ENCODE measurements around the gene DRICH1. TPM values are rescaled to one million over a fixed set of nuclear protein-coding genes. Genes with fewer than 3 reads are reported as not detected.
"Not testable (repeated sequence)": the region's sequence is repeated elsewhere in the genome, so short reads cannot be mapped to it uniquely, and the experiment has no call there.

DRICH1 gene, protein sequence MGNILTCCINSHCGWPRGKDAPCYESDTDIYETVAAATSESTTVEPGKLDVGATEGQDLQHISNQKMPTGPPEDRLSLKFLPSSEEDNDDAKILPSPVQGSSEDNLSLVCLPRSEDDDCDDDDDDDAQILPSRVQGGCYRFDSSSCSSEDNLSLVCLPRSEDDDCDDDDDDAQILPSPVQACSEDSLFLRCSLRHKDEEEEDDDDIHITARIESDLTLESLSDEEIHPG
- 0.04 TPM for polyA plus RNA-seq (2013, experiment 1 of 2)
- 0.04 TPM for polyA plus RNA-seq (2013, experiment 2 of 2)

DNA sequence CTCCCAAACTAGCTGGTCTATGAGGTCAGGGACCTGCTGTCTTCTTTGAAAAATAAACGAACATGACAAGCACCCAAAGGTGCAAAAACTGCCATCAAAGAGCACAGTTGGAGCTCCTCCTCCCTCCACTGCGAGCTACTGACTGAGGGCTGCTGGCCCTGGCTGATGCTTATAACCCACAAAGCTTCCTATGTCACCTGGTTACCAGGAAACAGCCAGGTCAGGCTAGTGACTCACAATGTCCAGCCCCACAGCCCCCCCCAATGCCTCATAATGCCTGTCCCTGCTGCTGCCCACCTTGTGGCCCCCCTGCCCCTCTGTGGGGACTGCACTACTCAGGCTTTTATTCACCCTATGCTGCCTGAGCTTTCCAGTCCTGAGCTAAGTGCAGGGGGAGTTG lies at the start of gene DRICH1:
TSS of gene DRICH1 (minus strand) at position 144 of the 400 bp plus-strand sequence. CDS start 298 bp downstream, outside the sequence.
- Histone ChIP-seq H3K4me1 (ENCODE audit: control insufficient read depth, low read depth, low read length) (no peaks in the 10 kb centered on the region), H3K4me2 (ENCODE audit: low read length) (no peak within 1 kb of the TSS), H2BK15ac (replicated peaks; ENCODE audit: low read depth) (no peak within 1 kb of the TSS), H2BK5ac (ENCODE audit: low read length) (no peak within 1 kb of the TSS), H4K5ac (ENCODE audit: low read length) (no peak within 1 kb of the TSS), H3K9ac (ENCODE audit: low read length) (no peak within 1 kb of the TSS), H2AK5ac (ENCODE audit: low read length) (no peak within 1 kb of the TSS), H3K18ac (ENCODE audit: low read length) (no peak within 1 kb of the TSS), H3K27ac (ENCODE audit: low read depth, low read length) (no peak within 1 kb of the TSS), H3K79me1 (ENCODE audit: low read length) (no peaks in the 10 kb centered on the region), H3K36me3 (ENCODE audit: control insufficient read depth, insufficient read depth, low read length) (no peaks in the 10 kb centered on the region), H2BK120ac (ENCODE audit: low read depth, low read length) (no peak within 1 kb of the TSS), H3K56ac (ENCODE audit: low read length) (no peak within 1 kb of the TSS), H3K79me2 (ENCODE audit: control insufficient read depth, insufficient read depth, low read length) (no peaks in the 10 kb centered on the region), H3K4ac (ENCODE audit: low read depth, low read length) (no peak within 1 kb of the TSS), H3K23ac (ENCODE audit: low read length) (no peak within 1 kb of the TSS), H3K27me3 (ENCODE audit: insufficient read depth, low read length, poor library complexity) (no peaks in the 10 kb centered on the region), H3K4me3 (ENCODE audit: low read length) (no peak within 1 kb of the TSS), H4K8ac (ENCODE audit: low read depth, low read length) (no peak within 1 kb of the TSS)
- DNase-seq = no peak
- no CpG with 5 or more reads among the region's 2 CpGs for WGBS (ENCODE audit: extremely low coverage, insufficient coverage, low lambda C conversion rate)

DNA sequence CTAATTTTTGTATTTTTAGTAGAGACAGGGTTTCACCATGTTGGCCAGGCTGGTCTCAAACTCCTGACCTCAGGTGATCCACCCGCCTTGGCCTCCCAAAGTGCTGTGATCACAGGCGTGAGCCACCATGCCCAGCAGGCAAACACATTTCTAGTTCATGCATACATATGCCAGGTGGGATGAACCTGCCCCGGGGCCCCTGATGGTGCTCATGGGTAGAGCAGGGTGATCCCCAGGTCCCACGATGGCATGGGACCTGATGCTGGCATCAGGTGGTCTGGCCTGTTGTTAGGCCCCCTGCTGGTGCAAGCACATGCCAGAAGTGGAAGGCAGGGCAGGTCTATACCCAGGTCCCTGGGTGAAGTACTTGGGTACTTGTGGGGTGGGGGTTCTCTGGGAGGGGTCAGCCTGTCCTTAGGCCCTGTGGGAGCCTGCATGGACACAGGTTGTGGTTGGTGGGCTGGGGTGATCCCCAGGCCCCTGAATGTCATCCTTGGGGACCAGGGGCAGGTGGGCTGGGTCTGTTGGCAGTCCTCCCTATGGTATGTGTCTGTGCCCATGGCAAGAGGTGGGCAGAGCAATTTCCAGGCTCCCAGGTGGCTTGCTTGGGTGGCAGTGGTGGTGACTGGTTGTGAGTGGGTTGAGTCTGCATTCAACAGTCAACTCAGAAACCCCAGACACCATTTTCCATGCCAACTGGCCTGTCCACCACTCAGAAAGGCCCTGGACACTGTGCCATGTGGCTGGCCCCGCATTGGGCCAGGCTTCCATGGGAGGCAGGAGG lies 49.1 kb upstream of the DRICH1 start:
- Histone ChIP-seq H2AK5ac (ENCODE audit: low read length) (no peak overlapping the region), H3K27ac (ENCODE audit: low read depth, low read length) (no peak overlapping the region), H3K4ac (ENCODE audit: low read depth, low read length) (no peak overlapping the region), H3K9ac (ENCODE audit: low read length) (no peak overlapping the region), H4K5ac (ENCODE audit: low read length) (no peak overlapping the region), H3K56ac (ENCODE audit: low read length) (no peak overlapping the region), H3K27me3 (ENCODE audit: insufficient read depth, low read length, poor library complexity) (no peaks in the 10 kb centered on the region), H2BK5ac (ENCODE audit: low read length) (no peak overlapping the region), H4K8ac (ENCODE audit: low read depth, low read length) (no peak overlapping the region), H3K4me2 (ENCODE audit: low read length) (no peak overlapping the region), H3K4me3 (ENCODE audit: low read length) (no peak overlapping the region), H3K18ac (ENCODE audit: low read length) (no peak overlapping the region), H3K23ac (ENCODE audit: low read length) (no peak overlapping the region), H2BK15ac (replicated peaks; ENCODE audit: low read depth) (no peak overlapping the region), H2BK120ac (ENCODE audit: low read depth, low read length) (no peak overlapping the region), H3K36me3 (ENCODE audit: control insufficient read depth, insufficient read depth, low read length) (no peaks in the 10 kb centered on the region), H3K79me1 (ENCODE audit: low read length) (no peaks in the 10 kb centered on the region), H3K79me2 (ENCODE audit: control insufficient read depth, insufficient read depth, low read length) (no peaks in the 10 kb centered on the region), H3K4me1 (ENCODE audit: control insufficient read depth, low read depth, low read length) (no peaks in the 10 kb centered on the region)
- no peak for DNase-seq
- WGBS (ENCODE audit: extremely low coverage, insufficient coverage, low lambda C conversion rate) = no CpG with 5 or more reads among the region's 5 CpGs

DNA sequence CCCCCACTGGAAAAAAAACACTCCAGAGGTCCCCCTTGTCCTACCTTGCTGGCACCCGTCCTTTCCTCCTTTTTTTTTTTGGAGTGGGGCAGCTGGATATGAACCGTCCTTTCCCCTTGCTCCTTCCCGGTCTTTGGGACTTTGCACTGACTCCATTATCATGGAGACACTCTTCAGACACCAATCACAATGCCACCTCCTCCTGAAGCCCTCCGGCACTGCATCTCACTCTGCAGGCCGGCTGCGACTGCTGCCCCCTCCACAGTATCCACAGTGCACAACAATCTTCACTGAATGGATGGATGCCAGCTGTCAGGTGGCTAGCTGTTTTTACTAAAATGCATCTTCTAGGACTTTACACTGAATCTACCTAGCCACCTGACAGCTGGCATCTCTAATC lies 46.0 kb upstream of the DRICH1 start:
- Histone ChIP-seq H3K4ac (ENCODE audit: low read depth, low read length) (no peak overlapping the region), H3K79me1 (ENCODE audit: low read length) (no peaks in the 10 kb centered on the region), H3K27me3 (ENCODE audit: insufficient read depth, low read length, poor library complexity) (no peaks in the 10 kb centered on the region), H3K4me2 (ENCODE audit: low read length) (no peak overlapping the region), H2BK120ac (ENCODE audit: low read depth, low read length) (no peak overlapping the region), H3K79me2 (ENCODE audit: control insufficient read depth, insufficient read depth, low read length) (no peaks in the 10 kb centered on the region), H4K8ac (ENCODE audit: low read depth, low read length) (no peak overlapping the region), H3K36me3 (ENCODE audit: control insufficient read depth, insufficient read depth, low read length) (no peaks in the 10 kb centered on the region), H2BK15ac (replicated peaks; ENCODE audit: low read depth) (no peak overlapping the region), H3K27ac (ENCODE audit: low read depth, low read length) (no peak overlapping the region), H3K23ac (ENCODE audit: low read length) (no peak overlapping the region), H2AK5ac (ENCODE audit: low read length) (no peak overlapping the region), H4K5ac (ENCODE audit: low read length) (no peak overlapping the region), H3K18ac (ENCODE audit: low read length) (no peak overlapping the region), H2BK5ac (ENCODE audit: low read length) (no peak overlapping the region), H3K4me3 (ENCODE audit: low read length) (no peak overlapping the region), H3K56ac (ENCODE audit: low read length) (no peak overlapping the region), H3K4me1 (ENCODE audit: control insufficient read depth, low read depth, low read length) (no peaks in the 10 kb centered on the region), H3K9ac (ENCODE audit: low read length) (no peak overlapping the region)
- no CpG with 5 or more reads among the region's 6 CpGs for WGBS (ENCODE audit: extremely low coverage, insufficient coverage, low lambda C conversion rate)
- no peak for DNase-seq

DNA sequence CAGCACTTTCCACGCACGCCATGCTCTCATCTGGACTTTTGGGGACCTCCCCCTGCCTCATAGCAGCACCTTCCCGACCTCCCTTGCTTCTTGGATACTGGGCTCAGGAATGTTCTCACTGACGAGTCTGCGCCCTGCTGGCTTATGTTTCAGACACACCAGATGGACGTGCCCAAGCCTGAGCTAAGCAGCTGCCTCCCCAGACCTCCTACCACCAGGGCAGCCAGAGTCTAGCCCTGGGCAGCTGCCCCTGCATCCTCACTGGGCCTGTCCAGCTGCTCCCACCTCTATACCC lies 45.5 kb upstream of the DRICH1 start:
- no peak overlapping the region for H4K5ac ChIP-seq (ENCODE audit: low read length)
- no peak overlapping the region for H3K9ac ChIP-seq (ENCODE audit: low read length)
- H3K4me1 ChIP-seq (ENCODE audit: control insufficient read depth, low read depth, low read length) = no peaks in the 10 kb centered on the region
- H3K23ac ChIP-seq (ENCODE audit: low read length) = no peak overlapping the region
- H2BK5ac ChIP-seq (ENCODE audit: low read length) = no peak overlapping the region
- H3K27ac ChIP-seq (ENCODE audit: low read depth, low read length) = no peak overlapping the region
- H3K79me2 ChIP-seq (ENCODE audit: control insufficient read depth, insufficient read depth, low read length) = no peaks in the 10 kb centered on the region
- no peak overlapping the region for H3K56ac ChIP-seq (ENCODE audit: low read length)
- no peaks in the 10 kb centered on the region for H3K36me3 ChIP-seq (ENCODE audit: control insufficient read depth, insufficient read depth, low read length)
- no peak overlapping the region for H2BK15ac ChIP-seq (replicated peaks; ENCODE audit: low read depth)
- H2AK5ac ChIP-seq (ENCODE audit: low read length) = no peak overlapping the region
- no peak overlapping the region for H3K4ac ChIP-seq (ENCODE audit: low read depth, low read length)
- WGBS (ENCODE audit: extremely low coverage, insufficient coverage, low lambda C conversion rate) = no CpG with 5 or more reads among the region's 6 CpGs
- no peak for DNase-seq
- H3K4me2 ChIP-seq (ENCODE audit: low read length) = no peak overlapping the region
- no peaks in the 10 kb centered on the region for H3K27me3 ChIP-seq (ENCODE audit: insufficient read depth, low read length, poor library complexity)
- H3K4me3 ChIP-seq (ENCODE audit: low read length) = no peak overlapping the region
- H2BK120ac ChIP-seq (ENCODE audit: low read depth, low read length) = no peak overlapping the region
- H4K8ac ChIP-seq (ENCODE audit: low read depth, low read length) = no peak overlapping the region
- H3K18ac ChIP-seq (ENCODE audit: low read length) = no peak overlapping the region
- H3K79me1 ChIP-seq (ENCODE audit: low read length) = no peaks in the 10 kb centered on the region

DNA sequence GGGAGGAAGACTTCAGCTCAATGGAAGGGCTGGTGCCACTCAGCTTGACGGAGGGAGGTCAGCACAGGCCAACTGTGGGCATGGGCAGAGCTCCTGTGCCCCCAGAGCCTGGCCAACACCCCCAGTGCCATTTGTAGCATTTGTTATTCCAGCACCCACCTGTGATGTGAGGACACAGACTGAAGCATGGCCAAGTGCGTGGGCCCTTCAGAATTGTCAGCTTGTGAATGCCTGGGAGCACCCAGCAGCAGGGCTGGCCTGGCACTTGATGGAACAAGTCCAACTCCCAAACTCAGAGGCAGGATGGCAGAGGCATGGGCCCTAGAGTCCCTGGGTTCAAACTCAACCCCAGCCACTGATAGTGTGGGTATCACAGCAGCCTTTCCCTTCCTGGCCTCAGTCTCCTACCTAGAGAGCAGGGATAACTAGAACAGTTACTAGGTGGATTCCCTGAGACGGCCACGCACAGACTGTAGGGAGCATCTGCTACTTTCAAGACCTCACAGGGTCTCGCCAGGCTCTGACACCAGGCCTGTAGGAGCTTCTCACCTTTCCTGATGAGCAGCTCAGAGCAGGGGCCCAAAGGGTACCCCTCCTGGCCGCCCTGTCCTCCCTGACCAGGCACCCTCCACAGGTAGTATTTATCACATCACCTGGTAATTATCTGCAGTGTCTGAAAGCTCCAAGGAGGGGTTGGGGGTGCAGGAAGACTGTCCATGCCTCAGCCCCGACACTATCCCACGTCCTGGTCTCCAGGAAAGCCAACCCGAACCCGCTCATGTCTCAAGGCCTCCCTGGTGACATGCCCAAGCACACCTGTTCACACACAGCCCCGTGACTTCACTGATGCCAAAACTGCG lies 45.0 kb upstream of the DRICH1 start:
- H2BK5ac ChIP-seq (ENCODE audit: low read length); H3K79me2 ChIP-seq (ENCODE audit: control insufficient read depth, insufficient read depth, low read length); H3K4me1 ChIP-seq (ENCODE audit: control insufficient read depth, low read depth, low read length); H3K36me3 ChIP-seq (ENCODE audit: control insufficient read depth, insufficient read depth, low read length); H3K9ac ChIP-seq (ENCODE audit: low read length); DNase-seq; H2AK5ac ChIP-seq (ENCODE audit: low read length); H3K4me3 ChIP-seq (ENCODE audit: low read length); H3K56ac ChIP-seq (ENCODE audit: low read length); H3K23ac ChIP-seq (ENCODE audit: low read length); H2BK15ac ChIP-seq (replicated peaks; ENCODE audit: low read depth); H3K18ac ChIP-seq (ENCODE audit: low read length); H3K4ac ChIP-seq (ENCODE audit: low read depth, low read length); H2BK120ac ChIP-seq (ENCODE audit: low read depth, low read length); H4K5ac ChIP-seq (ENCODE audit: low read length); H3K79me1 ChIP-seq (ENCODE audit: low read length); H3K4me2 ChIP-seq (ENCODE audit: low read length); H3K27ac ChIP-seq (ENCODE audit: low read depth, low read length); H4K8ac ChIP-seq (ENCODE audit: low read depth, low read length); H3K27me3 ChIP-seq (ENCODE audit: insufficient read depth, low read length, poor library complexity): not testable (repeated sequence)
- no CpG with 5 or more reads among the region's 12 CpGs for WGBS (ENCODE audit: extremely low coverage, insufficient coverage, low lambda C conversion rate)
